ENCODE results near the gene NPTXR.

NPTXR gene

DNA sequence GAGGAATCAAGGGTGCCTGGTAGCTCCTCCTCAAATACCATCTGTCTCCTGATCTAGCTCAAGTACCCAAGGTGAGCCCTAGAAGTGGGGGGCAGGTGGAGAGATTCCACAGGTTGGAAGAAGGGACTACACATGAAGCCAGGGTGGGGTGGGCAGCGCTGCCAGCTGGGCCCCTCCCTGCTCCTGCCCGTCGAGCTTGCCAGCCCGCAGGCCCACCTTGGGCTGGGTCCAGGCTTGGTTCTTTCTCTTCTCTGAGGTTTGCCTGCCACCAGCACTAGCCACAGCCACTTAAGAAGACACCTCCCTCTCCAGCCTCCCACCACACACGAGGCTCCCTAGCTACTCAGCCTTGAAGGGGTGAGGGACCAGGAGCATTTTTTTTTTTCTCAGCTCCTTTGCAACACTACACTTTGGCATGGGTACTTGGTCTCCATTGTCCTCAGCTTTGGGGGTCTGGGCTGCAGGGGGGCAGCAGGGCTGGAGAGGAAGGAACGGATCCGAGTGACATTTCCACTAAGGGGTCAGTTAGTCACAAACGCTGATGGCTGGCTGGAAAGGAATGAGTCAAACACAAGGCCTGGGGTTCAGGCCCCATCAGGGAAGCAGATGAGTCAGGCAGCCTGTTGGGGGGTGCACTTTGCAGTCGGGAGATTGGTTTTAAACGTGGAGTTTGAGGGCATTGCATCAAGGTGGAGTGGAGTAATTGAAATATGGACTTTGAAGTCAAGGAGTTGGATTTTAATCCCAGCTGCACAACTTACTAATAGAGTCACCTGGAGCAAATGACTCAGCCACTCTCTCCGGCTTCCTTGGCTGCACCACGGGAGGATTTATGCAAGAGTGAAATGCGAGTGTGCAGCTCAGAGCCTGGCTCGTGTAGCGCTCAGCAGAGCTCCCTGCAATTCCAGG lies 7.4 kb upstream of the NPTXR start:
- DNase-seq: peak in 1 of 3 donors; percentile 24

DNA sequence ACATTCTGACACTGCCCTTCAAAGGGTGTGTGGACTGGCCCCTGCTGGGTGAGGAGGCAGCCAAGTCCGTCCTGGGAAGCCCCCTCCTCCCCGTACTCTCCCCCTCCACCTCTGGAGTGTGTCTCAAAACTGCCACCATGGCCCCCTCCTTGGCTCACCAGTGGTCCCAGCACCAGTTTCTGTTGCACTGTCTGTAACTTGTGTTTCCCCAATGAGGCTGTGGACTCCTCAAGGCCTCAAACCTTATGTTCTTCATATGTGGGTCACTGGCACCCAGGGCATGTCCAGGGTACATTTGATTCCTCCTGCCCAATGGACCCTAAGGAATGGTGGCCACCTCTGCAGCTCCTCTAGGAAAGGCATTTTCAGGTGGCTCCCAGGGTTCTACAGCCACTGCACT lies 6.6 kb upstream of the NPTXR start:
- DNase-seq: no peak

DNA sequence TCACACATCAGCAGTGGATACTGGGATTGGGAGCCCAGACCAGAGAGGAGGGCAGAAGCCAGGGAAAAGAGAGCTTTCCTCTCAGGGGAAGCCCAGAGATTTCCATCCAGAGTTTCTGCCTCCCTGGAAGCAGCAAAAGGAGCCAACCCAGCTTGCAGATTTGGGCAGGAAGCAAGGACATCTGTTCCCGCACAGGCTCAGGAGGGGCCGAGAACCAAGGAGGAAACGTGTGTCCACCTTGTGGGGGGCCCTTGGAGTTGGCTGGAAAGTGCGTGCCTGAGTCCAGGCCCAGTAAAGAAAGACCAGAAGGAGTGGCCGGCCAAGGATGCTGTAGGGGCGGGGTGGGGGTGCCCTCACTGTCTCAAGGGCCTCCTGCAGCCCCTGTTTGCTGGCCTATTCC lies 6.0 kb upstream of the NPTXR start:
- DNase-seq: no peak

DNA sequence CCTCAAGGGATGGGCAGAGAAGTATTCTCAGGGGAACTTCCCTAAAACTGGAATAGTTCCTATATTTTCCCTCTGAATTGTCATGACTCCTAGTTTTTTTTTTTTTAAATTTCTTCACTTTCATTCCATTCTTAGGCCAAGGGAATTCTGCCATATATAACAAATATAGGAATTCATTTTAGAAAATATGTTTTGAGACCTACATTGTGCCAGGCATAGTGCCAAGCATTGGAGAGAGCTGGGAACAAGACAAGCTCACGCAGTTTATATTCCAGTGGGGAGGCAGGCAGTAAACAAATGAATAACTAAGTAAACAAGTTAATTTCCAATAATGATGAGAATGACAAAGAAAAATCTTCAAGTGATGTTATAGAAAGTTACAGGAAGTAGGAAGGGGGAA lies 2.6 kb upstream of the NPTXR start:
- DNase-seq: no peak

DNA sequence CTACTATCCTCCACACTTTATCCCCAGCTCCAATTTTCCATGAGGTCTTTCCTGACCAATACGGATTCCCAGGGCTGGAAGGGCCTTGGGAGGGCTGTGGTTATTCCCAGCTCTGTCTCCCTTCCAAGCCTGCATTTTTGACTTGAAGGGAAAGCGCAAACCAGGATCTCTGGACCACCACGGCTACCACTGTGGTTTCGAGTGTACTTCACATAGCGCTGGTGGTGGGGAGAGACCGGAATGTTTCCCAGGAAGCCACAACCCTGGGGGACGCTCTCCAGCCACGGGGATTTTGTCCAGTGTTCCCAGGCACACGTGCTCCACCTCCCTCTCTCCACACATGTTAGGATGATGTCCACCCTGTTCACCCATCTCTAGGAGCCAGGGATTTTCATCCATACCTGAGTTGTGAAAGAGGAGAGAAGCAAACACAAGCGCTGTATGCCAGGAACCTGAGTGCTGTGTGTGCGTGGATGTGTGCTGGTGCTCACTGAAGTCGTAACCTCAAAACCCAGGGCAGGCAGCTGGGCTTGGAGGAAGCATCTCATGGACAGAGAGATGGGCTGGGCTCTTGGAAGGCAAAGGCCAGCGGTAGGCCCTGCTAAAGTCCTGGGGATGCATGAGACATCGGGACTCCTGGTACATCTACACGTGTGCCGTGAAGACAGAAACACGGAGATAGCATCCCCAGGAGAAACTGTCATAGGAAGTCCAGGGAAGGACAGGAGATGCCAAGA lies 1.3 kb upstream of the NPTXR start:
- no peak for DNase-seq

DNA sequence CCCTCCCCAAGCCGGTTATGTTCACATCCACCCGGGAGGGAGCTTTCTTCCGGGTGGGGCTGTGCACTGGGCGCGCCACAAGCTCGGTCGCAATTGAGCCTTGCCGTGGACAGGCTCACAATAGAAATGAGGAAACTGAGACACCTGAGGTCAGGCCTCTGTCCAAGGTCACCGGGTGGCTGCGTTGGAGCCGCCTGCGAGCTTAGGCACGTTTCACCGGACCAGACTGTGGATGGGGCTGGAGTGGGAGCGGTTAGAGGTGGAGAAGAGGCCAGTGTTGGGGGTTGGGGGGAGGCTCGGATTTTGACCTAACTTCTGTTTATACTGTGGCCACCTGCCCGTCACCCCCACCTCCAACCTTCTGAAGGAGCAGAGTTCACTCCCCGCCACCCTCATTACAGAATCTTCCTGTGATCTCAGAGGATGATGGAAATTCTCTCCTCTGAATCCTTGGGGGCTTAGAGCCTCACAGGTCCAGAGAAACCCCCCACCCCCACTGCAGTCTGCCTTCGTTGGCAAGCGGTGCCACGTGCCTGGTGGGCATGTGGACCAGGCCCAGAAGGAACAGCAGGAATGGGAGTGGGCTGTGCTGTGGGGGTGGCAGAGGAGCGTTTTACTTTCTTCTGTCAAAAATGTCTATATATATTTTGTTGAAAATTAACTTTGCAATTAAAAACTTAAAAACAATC lies 631 bp upstream of the NPTXR start:
- DNase-seq: no peak

DNA sequence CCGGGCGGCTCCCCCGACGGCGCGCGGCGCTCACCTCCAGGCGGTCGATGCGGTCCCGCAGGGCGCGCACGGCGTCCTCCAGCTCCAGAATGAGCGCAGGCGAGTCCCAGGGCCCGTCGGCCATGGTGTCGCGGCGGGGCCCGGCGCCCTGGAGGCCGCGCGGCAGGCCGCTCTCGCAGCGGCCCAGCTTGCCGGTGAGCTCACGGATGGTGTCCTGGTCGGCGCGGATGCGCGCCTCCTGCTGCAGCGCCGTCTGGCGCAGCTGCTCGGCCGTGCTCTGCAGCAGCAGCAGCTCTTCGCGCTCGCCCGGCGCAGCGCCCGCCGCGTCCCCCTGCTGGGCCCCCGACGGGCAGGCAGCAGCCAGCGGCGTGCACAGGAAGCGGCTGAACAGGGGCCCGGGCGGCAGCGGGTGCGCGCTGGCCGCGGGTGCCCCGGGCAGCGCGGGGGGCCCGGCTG lies 599 bp downstream of the NPTXR start:
- DNase-seq: peak; percentile 42 to 71 (median 53)

DNA sequence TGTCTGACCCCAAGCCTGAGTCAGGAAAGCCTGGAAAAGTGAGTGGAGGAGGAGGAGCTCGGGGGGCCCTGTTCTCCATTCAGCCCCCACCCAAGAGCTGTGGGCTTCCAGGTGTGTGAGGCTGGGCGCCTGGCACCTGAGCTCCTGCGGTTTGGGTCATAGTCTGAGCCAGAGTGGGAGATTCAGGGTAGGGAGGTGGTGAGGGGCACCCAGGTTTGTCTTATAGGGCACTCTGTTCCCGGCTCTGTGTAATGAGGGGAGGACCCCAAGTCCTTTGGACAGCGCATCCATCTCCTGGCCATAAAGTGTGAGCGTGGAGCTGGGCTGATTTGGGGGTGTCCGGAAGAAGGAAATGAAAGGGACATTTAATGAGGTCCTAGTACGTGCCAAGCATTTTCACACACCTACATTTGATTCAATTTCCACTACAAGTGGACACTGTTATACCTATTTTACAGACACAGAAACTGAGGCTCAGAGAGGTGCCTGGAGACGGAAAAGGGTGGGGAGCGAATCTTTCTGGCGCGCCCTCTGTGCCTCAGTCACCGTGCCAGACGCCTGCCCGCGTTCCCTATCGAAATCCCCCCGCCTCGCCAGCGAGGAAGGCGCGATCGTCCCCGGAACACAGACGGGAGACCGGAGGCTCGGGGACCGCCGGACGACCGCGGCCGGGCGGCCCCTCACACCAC lies 1.2 kb downstream of the NPTXR start:
- DNase-seq: no peak

DNA sequence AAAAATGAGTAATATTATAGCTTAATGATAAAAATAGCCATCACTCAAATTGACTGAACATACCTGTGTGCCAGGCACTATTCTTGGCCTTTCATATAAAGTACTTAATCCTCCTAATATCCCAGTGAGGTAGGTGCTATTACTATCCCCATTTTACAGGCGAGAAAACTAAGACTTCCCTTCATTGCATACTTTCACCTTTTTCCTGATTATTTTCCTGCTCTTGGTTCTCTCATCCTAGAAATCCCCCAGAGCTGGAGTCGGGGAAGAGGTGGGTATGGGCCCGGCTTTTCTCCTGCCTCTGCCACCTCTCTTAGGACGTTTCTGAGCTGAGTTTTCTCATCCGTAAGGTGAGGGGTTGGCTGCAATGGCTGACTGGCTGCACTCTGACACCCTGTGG lies 2.2 kb downstream of the NPTXR start:
- DNase-seq: no peak

DNA sequence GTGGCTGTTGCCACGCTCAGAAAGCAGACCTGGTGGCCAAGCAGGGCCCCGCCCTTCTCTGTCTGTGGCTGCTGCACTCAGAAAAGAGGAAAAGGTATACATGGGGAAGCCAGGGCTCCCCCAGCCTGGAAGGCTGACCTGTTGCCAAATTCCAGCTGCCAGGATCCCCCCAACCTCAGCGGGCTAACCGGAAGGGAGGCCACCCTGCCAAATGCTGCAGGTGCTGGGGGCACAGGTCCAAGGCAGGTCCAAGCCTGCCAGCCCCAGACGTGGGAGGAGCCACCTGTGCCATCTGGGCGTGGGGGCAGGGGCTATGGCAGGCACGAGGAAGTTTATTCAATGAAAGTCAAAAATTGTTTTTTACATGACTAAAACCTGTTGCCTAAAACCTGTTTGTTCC lies 2.6 kb downstream of the NPTXR start:
- no peak for DNase-seq

DNA sequence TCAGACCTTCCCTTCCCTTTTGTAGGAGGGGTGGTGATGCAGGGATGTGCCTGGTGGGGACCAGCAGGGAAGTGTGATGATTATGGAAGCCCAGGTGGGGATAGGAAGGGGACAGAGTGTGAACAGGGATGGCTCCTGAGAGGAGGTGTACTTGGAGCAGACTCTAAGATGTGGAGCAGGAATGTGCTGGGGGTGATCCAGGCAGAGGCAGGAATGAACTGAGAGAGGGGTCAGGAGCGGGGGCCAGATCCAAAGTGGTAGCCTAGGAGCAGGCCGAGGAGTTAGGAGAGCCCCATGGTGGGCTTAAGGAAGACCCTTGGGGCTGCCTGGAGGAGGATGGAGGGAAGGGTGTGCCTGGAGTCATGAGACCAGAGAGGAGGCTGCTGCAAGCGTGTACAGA lies 3.7 kb downstream of the NPTXR start:
- DNase-seq: no peak

DNA sequence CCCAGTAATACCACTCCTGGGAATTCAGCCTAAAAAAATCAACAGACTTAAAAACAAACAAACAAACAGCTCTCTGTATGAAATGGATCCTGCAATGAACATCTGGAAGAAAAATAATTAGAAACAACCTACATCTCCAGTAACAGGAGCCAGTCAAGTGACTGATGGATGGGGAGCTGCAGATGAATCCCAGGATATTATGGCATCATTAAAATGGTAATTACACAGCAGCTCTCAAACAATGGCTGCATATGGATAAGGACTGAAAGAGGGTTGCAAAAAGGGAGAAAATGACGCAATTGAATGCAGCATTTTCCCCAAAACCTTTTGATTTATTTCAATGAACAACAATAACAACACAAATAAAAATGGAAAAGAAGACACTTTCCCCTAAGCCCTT lies 4.1 kb downstream of the NPTXR start:
- no peak for DNase-seq

DNA sequence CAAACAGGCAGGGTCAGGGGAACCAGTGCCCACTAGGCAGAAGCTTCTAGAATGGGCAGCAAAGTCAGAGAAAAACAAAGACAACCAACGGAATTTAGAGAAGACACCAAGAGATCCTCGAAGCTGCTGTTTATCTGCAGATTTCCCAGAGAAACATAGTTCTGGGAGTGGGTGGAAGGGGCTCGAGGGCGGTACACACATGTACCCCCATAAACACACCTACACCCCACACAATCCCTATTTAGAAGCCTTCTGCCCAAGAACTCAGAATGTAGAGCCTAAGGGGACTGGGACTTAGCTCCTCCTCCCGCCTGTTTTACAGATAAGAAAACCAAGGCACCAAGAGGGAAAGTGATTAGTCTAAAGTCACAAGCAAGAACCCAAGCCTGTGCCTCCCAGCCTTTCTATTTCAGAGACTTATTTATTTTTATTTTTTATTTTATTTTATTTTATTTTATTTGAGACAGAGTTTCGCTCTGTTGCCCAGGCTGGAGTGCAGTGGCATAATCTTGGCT lies 6.4 kb downstream of the NPTXR start:
- DNase-seq: no peak

DNA sequence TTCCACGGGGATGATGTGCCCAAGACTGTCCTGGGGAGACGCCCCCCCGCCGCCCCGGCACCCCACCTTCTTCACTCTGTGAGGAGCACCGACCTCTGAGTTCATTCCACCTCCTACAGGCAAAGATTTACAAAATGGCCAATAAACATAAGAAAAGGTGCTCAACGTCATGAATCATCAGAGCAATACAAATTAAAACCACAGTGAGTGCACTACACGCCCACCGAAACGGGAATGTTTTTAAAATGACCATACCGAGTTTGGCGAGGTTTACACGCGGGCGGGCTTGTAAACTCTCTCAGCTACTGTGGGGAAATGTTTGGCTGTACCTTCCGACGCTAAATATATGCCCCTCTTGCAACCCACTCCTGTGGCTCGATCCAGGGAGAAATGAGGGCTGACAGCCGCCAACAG lies 7.9 kb downstream of the NPTXR start:
- DNase-seq: no peak

DNA sequence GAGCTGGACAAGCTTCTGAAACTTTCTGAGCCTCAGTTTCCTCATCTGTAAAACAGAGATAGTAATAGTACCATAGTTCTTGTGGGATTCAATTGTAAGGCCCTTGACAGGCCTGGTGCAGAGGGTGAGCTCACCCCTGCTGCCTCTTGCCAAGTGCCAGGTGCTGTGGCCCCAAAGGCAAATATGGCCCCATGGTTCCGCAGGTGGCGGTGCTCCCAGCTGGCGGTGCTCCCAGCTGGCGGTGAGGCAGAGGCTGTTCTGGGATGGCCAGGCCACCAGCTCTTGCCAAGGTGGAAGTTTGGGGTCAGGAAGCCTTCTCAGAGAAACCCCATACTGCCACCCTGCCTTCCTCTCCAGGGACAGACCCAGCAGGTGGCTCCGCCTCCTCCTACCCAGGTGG lies 8.8 kb downstream of the NPTXR start:
- no peak for DNase-seq

DNA sequence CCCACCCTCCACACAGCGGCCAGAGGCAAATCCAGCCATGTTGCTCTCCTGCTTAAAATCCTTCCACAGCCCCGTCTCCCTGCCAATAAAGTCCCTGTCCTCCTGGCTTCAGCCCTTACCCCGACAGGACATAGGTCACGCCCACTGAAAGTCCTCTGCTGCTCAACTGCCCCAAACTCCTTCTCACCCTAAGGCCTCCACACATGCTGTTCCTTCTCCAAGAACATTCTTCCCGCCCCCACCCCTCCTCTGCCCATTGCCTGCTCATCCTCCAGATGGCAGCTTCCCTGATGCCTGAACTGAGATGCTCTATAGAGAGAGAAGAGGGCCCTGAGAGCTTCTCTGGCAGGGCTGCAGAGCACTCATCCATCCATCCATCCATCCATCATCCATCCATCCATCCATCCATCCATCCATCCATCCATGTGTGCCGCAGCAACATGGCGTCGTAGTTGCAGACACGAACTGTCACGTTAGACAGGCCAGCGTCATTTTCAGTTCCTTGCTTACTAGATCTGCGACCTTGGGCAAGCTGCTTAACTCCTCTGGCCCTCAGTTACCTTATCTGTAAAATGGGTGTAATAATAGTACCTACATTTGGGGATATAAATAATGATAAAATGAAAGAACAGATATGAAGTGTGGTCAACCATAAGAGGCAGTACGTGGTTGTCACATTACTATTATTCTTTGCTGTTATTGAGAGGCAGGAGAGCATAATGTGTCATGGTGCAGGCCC lies 9.4 kb downstream of the NPTXR start:
- peak in 1 of 3 donors; percentile 44 for DNase-seq

DNA sequence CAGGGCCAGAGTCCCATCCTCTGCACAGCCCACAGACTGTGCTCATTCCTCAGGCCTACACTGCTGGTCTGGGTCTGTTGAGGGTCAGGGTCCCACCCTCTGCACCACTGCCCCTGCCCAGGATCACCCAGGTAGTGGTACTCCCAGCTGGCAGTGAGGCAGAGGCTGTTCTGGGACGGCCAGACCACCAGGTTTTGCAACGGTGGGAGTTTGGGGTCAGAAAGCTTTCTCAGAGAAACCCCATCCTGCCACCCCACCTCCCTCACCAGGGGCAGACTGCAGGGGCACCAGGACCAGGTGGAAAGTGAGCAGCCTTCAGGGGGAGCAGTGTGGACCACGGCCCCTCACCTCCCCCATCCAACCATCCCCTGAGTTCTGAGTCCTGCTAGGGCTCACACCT lies 10.8 kb downstream of the NPTXR start:
- DNase-seq: no peak

DNA sequence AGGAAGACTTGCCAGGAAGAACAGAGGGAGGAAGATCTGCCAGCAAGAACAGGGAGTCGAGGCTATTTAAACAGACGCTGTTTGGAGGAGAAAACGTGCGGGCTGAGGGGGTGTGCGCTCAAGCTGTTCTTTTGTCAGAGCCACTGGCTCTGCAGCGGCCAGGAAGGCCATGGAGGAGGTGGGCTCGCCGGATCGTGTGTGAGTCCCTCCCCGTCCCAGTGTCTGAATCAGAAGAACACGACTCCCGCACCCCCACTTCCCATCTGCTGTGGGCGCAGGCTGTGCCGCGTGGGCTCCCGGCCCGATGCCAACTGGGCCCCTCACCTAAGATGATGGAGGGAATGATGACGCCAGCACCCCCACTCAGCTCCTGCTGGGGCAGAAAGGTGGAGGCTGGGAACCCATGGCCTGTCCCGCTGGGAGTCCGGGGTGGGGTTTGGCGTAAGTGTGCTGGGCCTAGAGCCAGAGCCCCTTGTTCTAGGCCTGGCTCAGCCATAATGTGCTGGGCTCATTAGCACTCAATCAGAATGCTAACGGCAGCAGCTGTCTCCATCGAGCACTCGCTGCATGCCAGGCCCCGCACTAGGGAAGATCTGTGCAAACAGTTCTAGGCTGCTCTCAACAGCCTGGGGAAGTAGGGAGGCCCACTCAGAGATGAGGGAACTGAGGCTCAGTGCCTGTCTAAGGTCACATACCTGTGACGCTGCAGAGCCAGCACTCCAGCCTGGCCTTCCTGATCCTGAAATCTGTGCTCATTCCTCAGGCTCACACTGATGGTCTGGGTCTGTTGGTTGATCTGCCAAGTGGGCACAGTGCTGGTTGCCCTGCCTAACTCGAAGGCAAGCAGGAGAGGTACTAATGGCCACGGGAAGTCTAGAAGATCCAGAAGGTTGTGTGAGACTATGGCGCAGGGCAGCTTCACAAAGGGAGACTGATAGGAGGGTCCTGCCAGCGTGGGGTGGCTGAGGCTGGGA lies 11.5 kb downstream of the NPTXR start:
- DNase-seq: peak in 1 of 3 donors; percentile 10

DNA sequence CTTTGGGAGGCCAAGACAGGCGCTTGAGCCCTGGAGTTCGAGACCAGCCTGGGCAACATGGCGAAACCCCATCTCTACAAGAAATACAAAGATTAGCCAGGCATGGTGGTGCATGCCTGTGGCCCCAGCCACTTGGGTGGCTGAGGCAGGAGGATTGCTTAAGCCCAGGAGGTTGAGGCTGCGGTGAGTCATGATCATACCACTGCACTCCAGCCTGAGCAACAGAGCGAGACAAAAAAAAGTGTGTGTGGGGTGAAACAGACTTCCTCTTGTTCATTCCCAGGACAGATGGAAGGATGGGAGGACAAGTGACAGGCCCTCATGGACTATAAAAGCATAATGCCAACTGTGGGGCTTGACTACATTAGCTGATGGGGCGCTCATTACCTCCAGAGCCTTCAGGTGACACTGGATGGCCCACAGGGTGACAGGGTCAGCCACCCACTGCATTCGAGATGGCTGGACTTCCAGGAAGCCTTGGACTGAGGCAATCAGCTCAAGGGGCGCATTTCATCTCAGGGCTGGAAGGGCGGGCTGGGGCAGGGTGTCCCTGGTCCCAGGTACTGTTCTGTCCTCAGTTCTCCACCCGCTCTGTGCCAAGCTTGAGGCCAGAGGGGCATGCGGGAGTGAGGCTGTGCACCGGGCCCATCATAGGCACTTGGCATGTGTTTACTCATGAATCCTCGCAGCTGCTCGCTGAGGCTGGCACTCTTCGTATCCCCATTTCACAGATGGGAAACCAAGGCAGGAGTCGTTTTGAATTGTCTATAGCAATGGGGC lies 12.5 kb downstream of the NPTXR start:
- peak; percentile 87 to 90 (median 89) for DNase-seq

DNA sequence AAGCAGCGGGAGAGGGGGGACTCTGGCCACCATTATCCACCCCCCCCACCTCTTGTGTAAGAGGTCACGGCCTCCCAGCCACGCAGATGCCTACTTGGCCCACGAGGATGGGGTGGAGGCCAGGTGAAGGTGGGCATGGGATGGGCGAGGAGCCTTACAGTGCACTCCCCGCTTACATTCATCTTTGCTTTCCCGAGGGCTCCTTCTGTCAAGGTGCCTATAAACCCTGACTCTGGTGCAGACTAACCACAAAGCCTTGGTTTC lies 13.1 kb downstream of the NPTXR start:
- DNase-seq: no peak
